Measurements from ENCODE around the gene PLEKHG3.

DNA sequence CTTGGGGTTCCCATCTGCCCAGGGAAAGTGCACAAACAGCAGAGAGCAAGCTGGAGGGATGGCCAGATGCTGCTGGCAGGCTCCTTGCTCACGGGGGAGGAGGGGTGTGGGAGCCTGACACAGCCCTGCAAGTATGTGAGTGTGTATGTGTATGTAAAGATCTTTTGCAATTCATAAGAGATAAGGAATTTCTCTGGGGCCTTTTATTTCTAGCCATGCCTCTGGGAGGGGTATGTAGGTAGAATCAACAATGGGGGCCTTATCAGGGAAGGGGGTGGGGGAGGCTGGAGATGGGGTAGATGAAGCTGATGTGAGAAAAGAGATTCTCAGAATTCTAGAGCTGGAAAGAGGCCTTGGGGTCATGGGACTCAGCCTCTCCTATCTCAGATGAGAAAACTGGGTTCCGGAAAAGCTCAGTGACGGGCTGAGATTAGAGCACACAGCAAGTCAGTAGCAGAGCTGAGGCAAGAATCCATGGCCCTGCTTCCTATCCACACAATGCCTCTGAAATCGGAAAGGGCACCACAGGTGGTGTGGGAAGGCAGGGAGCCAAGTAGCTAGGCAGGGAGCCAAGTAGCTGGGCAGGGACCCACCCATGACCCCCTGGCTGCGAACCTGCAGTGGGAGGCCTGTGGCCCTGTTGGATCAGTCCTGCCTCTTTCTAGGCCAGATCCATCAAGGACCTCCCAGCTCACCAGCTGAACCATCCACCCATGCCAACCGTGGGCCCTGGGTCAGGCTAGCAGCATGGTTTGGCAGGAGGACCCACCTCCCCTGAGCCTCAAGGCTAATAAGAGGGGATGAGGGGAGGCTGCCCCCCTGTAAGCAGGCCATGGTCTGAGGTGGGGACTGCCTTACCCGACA is 54.7 kb downstream of the PLEKHG3 start:
- TF ChIP-seq, protein P1, sequence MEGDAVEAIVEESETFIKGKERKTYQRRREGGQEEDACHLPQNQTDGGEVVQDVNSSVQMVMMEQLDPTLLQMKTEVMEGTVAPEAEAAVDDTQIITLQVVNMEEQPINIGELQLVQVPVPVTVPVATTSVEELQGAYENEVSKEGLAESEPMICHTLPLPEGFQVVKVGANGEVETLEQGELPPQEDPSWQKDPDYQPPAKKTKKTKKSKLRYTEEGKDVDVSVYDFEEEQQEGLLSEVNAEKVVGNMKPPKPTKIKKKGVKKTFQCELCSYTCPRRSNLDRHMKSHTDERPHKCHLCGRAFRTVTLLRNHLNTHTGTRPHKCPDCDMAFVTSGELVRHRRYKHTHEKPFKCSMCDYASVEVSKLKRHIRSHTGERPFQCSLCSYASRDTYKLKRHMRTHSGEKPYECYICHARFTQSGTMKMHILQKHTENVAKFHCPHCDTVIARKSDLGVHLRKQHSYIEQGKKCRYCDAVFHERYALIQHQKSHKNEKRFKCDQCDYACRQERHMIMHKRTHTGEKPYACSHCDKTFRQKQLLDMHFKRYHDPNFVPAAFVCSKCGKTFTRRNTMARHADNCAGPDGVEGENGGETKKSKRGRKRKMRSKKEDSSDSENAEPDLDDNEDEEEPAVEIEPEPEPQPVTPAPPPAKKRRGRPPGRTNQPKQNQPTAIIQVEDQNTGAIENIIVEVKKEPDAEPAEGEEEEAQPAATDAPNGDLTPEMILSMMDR (IDR thresholded peaks at IDR 0.05) = no peak
- TF ChIP-seq POLR2AphosphoS5 (IDR thresholded peaks at IDR 0.05) = no peak
